ENCODE data around the gene XXYLT1. TPM values are rescaled to one million over a fixed set of nuclear protein-coding genes. Genes with fewer than 3 reads are reported as not detected.

Gene XXYLT1
- total and polyA plus RNA-seq, 2 of the 4 experiments (the other 2 are of a cell fraction), result 14.7 to 18.1 TPM

- intact Hi-C loops (cut with micrococcal nuclease), result no loop called here
Measured at GRCh38 chr3:195060217-195060481, 210.8 kb downstream of the XXYLT1 start.

More at GRCh38 chr3:195060217-195060481, 210.8 kb downstream of the XXYLT1 start:
- Histone ChIP-seq H3K9me1 (ENCODE audit: insufficient read depth, low read length) (no peaks in the 10 kb centered on the region), H3K14ac (replicated peaks; ENCODE audit: low read depth, low read length) (no peak overlapping the region), H2AFZ (replicated peaks; ENCODE audit: low read length, poor library complexity) (no peak overlapping the region), H2BK20ac (ENCODE audit: low read depth, low read length) (no peak overlapping the region), H3K56ac (ENCODE audit: extremely low read depth, insufficient read depth, low read length) (no peak overlapping the region), H4K20me1 (ENCODE audit: insufficient read depth, low read length) (no peaks in the 10 kb centered on the region), H2BK5ac (ENCODE audit: low read depth, low read length, poor library complexity, severe bottlenecking) (no peak overlapping the region), H3K4me1 (ENCODE audit: control insufficient read depth, insufficient read depth, low read length) (0 out of 2 replicates have a peak, but pooled peaks cover 2% of the 10 kb centered on the region), H2BK120ac (ENCODE audit: low read depth, low read length) (no peak overlapping the region), H2BK15ac (ENCODE audit: low read depth, low read length) (no peak overlapping the region), H3K79me1 (ENCODE audit: low read depth in 1 of 2, low read length in 2 of 2) (no peaks in the 10 kb centered on the region), H3K4ac (ENCODE audit: low read depth, low read length) (no peak overlapping the region), H3K27ac (ENCODE audit: insufficient read depth, low read length) (no peak overlapping the region), H2AK9ac (replicated peaks; ENCODE audit: low read depth, low read length, poor library complexity) (no peak overlapping the region), H3K9ac (ENCODE audit: low read depth, low read length) (no peak overlapping the region), H4K8ac (ENCODE audit: low read depth in 2 of 2, low read length in 2 of 2) (no peak overlapping the region), H4K91ac (ENCODE audit: insufficient read depth, low read depth, low read length) (no peak overlapping the region), H4K5ac (ENCODE audit: low read depth, low read length) (no peak overlapping the region), H3K9me3 (ENCODE audit: control insufficient read depth, insufficient read depth, low read length) (no peaks in the 10 kb centered on the region), H3K4me3 (ENCODE audit: insufficient read depth, low read depth, low read length) (no peak overlapping the region), H3K36me3 (ENCODE audit: control insufficient read depth, insufficient read depth, low read length) (no peaks in the 10 kb centered on the region), H3K27me3 (ENCODE audit: control insufficient read depth, insufficient read depth, low read length) (peaks cover 18% of the 10 kb centered on the region), H3K4me2 (ENCODE audit: low read depth, low read length) (no peak overlapping the region), H2AK5ac (ENCODE audit: low read depth, low read length) (no peak overlapping the region), H3K23ac (ENCODE audit: low read depth, low read length) (no peak overlapping the region), H3K18ac (ENCODE audit: low read depth, low read length) (no peak overlapping the region)
- no CpG with 5 or more reads among the region's 3 CpGs for WGBS, 2 experiments (ENCODE audit: extremely low coverage in 2 of 2, insufficient read length in 1 of 2)
- POLR2A ChIA-PET (ENCODE audit: unreplicated experiment), result no interaction called here
- BruUV-seq (replicated peaks), result no TSS peak
- CTCF ChIA-PET, result no interaction called here
- in situ Hi-C loops (cut with MboI; ENCODE audit: low sequenced_read_pairs) (no loop called here), dilution Hi-C loops (cut with HindIII; ENCODE audit: low sequenced_read_pairs, unreplicated experiment) (no loop called here)
- TF ChIP-seq CEBPB (IDR thresholded peaks at IDR 0.05; ENCODE audit: low read depth, low read length), result no peak
- no peak for TF ChIP-seq RCOR1 (IDR thresholded peaks at IDR 0.05; ENCODE audit: insufficient replicate concordance, low read length)
- no peak for TF ChIP-seq FOS (IDR thresholded peaks at IDR 0.05; ENCODE audit: low read depth, low read length)
- no peak for TF ChIP-seq SMC3 (IDR thresholded peaks at IDR 0.05; ENCODE audit: low read depth, low read length)
- TF ChIP-seq ELK1 (IDR thresholded peaks at IDR 0.05; ENCODE audit: borderline replicate concordance, low read depth, low read length), result no peak
- DNase-seq (no peak), ATAC-seq (ENCODE audit: low read depth) (no peak)

Measured in IMR-90 (cell line).